Stimulated activated CD8-positive, alpha-beta memory T cell treated with anti-CD3 and anti-CD28 coated beads, Interleukin-12 subunit alpha, Interleukin-12 subunit beta, amount 100 ng/mL, for 24 hours (primary cell): ENCODE measurements around the gene GCNA.

Experiments used
- DNase-seq: peaks from one replicate; pipeline ENCODE4 v3.0.0-alpha.2; 2020; ENCODE audit errors: extremely low read depth

Gene GCNA, protein sequence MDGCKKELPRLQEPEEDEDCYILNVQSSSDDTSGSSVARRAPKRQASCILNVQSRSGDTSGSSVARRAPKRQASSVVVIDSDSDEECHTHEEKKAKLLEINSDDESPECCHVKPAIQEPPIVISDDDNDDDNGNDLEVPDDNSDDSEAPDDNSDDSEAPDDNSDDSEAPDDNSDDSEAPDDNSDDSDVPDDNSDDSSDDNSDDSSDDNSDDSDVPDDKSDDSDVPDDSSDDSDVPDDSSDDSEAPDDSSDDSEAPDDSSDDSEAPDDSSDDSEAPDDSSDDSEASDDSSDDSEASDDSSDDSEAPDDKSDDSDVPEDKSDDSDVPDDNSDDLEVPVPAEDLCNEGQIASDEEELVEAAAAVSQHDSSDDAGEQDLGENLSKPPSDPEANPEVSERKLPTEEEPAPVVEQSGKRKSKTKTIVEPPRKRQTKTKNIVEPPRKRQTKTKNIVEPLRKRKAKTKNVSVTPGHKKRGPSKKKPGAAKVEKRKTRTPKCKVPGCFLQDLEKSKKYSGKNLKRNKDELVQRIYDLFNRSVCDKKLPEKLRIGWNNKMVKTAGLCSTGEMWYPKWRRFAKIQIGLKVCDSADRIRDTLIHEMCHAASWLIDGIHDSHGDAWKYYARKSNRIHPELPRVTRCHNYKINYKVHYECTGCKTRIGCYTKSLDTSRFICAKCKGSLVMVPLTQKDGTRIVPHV

DNA sequence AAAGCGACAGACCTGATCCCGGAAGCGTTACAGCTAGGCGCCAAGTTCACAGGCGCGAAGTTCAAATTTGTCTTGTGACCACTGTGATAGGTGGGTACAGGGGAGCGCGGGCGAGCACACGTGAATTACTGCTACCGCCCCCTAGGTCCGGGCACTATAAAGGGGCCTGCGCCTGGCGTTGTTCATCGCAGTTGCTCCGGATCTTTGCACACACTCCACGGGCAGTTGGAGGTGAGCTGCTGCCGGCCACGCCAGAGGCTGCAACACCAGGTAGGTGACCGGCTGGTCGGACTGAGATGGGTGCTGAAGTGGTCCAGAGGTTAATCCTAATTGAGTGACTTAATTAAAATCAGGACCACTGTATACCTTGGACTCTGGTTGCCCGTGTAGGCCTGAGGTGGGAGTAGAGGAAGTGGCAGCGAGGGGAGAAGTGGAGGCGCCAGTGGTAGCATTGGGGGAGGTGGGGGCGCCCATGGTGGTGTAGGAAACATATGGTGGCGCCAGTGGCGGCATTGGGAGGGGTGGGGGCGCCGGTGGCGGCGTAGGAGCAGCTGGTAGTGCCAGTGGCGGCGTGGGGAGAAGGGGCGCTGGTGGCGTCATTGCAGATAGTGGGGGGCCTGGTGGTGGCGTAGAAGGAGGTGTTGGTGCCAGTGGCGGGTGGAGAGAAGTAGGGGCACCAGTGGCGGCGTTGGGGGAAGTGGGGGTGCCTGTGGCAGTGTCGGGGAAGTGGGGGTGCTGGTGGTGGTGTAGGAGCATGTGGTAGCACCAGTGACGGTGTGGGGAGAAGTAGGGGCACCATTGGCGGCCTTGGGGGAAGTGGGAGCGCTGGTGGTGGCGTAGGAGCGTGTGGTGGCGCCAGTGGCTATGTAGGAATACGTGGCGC is at the start of gene GCNA:
Gene GCNA, plus strand, starts transcription at position 185 of the 883 bp plus-strand sequence. CDS start 2,385 bp downstream, outside the sequence.
- no peak for DNase-seq

DNA sequence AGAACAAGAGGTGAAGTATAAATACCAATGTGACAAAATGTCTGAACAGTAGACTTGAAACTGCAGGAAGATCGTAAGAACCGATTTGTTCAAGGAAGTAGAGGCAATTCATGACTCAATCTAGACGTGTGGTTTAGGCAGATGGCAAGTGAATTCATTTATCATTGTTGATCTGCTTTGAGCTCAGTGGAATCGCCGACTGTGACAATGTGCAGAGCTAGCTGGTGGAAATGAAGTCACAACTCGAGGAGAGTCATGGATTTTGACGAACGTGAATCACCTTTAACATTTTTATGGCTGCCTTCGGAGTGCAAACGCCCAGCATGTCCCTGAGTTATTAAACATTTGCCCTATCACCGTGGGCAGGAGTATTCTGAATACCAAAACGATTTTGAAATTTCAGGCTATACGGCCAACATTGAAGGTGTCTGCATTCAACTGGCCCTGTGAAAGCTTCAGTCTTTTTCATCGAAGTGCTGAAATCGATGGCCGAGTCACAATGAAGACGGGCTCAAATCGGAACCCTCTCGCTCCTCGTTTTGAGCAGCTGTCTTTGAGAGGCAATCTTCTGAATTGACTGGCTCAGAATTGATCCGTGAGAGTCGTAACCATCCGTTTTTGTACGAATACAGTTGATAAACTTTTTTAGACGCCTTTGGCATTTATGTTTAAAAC is 46.0 kb upstream of the GCNA start:
- DNase-seq, result no peak

DNA sequence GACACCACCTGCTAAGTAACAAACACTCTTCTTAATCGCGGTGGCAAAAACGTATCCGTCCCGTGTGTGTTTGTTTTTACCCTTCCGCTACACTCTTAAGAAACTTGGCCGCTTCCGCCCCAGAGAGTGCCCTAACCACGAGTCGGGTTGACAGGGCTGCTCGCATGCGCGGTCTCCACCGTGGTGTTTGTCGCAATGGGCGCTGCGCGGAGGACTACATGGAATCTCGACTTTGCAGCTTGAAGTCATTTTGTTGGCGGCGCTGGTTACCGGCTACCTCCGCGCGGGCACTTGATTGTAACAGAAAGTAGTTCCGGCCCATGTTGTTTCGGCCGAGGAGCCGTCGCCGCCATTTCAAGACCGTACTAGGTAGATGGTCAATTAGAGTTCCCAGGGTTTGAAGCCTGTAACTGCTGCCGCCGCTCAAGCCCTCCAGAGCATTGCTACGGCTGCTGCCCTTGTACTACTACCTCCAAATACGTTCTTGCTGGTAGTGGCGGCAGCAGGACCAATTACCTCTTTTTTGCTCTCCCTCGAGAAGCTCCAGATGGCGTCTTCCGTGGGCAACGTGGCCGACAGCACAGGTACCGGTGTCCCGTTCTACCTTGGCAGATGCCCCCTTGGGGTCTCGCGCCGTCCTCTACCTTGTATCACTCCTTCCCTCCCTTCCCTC is 45.3 kb upstream of the GCNA start, which contains the start of gene OGT:
Gene OGT, plus strand, starts transcription at position 352 of the 673 bp plus-strand sequence. Its CDS starts 196 bp downstream, at position 548.
- peak; percentile 78 for DNase-seq

DNA sequence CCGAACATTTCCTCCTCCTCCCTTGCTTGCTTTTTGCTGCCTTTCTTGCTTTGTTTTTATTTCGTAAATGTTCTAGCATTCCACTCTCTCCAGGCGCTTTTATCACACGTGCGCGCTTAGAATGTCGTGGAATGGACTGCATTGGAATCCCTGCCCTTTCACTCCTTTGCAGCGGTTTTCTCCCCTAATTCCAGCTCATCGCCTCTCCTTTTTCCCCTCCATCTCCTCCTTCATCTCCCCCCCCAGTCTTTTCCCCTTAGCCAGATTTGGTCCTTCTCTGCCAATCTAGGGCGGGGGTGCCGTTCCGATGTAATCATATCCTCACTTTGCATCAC is 44.8 kb upstream of the GCNA start:
- no peak for DNase-seq

DNA sequence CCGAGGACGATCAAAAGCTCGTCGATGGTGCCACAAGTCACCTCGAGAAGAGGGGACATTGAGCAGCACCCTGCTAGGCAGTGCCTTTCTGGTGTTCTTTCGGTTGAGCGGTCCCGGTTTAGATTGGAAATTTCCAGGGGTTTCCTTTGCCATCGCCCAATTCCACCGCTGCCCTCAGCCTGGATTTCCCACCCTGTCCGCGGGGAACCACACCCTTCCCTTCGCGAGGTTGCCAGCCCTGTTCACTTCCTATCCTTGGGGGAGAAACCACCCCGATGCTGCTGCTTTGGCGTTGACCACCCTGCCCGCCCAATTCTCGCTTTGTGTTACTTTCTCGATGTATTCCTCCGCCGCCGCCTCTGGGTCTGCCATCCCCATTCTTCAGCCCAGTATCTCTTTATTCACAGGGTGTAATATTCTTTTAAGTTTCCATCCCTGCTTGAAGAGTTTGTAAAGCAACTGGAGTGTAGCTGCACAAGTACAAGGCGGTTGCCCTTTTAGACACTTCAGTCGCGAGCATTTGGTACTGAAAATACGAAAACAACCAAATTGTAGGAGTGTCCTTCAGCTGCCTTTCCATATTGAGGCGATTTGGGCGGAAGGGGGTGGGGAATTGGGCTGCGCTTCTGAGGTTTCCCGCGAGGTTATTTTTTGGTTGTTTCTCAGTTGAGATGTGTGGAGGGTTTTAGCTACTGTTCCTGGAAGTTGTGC is 44.2 kb upstream of the GCNA start:
- DNase-seq, result no peak

DNA sequence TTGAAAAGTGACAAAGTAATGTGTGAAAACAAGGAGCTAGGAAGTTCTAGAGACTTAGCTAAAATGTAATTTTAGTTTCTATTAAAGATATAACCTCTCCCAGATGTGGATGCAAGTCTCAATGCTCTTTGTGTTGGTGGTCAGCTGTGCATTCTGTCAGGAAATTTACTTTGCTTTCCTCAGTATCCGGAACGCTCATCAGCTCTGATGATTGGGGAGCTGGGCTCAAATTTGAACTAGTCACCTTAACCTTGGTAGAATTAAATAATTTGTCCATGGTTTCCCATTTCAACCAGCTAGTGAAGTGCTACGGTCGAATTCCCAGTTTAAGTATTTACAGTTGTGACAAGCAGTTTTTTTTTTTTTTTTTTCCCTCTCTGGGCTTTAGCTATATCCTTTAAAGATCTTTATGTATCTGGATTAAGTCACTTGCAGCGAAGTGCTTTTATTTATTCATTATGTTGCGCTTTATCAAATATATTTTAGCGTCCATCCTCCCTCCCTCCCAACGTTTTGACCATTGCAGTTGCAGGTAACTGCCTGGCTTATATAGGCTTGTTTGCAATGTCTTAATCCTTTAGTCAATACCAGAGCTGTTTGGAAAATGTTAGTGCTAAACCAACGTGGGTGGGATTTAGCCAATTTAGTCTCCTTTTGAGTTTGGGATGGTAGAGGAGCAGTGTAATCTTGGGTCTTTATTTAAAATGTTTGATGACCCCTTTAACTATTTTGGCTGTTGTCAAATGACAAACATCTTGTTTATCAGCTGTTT is 43.3 kb upstream of the GCNA start:
- no peak for DNase-seq

DNA sequence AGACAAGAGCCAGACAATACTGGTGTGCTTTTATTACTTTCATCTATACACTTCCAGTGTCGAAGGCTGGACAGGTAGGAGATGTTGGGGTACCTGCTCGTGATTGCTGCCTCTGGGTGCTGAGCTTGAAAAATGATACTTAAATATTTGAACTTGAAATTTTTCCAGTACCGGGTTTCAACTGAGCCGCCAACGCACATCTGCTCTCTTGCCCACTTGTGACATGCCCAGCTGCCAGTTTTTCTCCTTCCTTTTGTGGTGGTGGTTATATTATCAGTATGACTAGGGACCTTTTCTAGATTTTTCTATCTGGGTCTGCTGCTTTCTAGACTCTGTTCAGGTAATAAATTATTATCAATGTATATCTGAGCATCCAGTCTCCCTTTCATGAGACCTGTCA is 42.0 kb upstream of the GCNA start:
- no peak for DNase-seq

DNA sequence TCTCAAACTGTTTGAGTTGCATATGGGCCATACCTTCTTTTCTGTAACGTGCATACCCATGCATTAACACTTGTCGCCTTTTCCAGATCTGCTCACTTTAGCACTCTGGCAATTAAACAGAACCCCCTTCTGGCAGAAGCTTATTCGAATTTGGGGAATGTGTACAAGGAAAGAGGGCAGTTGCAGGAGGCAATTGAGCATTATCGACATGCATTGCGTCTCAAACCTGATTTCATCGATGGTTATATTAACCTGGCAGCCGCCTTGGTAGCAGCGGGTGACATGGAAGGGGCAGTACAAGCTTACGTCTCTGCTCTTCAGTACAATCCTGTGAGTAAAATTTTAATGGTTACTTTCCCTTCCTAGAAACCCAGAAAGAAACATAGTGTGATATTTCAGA is 40.5 kb upstream of the GCNA start:
- DNase-seq, result no peak

DNA sequence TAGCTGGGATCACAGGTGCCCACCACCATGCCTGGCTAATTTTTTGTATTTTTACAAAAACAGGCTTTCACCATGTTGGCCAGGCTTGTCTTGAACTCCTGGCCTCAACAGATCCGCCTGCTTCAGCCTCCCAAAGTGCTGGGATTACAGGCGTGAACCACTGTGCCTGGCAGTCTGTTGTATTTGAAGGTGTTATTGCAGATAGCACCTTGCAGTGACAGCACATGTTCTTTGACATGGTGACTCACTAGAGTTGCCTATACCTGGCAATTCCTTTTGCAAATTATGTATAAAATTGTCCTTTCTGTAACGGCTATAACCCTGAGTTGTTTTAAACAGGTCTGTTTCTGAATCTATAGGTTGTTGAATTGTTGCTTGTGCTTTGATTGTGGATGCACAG is 37.4 kb upstream of the GCNA start:
- DNase-seq, result no peak

DNA sequence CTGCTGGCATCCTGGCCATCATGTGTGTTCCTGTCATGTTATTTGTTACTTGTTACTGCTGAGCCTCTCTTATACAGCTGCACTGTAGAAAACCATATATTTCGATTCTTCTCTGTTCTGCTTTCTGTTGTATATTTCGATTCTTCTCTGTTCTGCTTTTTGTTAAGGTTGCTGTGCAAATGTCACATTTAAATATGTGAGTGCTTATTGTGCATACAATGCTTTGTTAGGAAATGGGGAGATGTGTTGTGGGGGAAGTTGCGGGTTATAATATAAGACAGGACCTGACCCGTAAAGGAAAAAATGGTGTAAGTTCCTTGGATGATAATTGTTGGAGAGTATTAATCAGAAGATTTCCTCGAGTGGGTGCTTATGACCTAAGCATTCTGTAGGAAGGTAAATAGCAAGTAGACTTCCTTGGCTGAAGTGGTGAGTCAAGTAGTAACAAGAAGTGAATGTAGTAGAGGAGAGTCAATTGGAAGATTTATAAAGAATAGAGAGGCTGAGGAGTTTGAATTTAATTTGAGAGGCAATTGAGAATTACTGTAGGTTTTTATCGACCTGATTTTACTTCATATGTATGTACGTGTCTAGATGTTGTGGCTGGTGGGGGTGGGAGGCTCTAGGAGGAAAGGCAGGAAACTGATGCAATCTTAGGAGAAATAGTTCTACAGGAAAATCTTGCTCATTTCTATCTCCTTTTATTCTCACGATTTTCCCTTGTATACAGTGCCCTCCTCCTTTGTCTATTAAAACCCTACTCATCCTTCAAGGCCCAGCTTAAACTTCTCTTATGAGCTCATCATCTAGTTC is 36.8 kb upstream of the GCNA start:
- DNase-seq, result no peak

DNA sequence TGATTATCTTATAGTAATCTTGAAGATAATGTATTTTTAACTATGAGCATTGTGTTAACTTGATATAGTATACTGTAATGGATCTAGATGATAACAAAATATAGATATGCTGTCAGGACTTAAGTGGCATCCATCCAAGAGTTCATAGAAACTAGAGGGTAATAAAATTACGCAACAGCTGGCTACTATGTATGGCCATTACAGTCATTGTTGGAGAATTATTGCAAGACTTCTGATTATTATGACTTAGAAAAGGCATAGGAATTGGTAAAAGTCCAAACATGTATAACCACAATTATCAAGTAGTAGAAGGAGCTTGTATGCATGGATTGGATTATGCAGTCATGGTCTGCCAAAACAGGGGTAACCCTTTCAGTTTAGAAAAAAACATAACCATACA is 35.8 kb upstream of the GCNA start:
- no peak for DNase-seq

DNA sequence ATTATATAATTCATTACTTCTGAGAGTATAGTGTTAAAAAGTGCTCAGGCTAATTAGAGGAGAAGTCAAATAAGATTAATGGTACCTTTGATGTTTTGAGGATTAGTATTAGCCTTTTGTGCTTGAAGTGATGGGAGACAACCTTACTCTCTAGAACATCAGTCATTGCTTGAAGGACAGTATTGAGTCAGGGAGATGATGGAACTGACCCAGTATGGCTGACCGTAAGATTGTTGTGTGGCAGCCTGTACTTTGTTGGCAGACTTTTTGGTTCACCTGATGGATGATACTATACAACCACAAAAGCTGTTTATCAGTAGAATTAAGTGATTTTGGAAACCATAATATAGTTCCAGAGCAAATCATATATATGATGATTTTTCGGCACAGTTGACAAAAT is 35.4 kb upstream of the GCNA start:
- DNase-seq, result no peak

DNA sequence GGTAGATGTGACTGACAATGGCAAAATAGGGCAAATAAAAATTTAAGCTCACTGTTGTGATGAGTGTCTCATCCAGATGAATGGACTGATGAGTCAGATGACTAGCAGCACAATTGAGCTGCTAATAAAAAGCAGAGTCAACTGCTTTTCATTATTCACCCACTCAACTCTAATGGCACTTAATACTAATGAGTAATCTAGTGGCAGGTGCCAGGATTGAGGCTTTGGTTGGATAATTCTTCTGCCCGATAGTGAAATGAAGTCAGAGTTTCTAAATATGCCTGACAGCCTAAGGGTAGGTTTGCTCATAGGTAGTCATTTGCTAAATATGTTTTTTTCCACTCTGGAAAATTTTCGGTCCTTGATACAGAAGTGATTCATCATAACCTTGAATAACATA is 34.9 kb upstream of the GCNA start:
- DNase-seq, result no peak

DNA sequence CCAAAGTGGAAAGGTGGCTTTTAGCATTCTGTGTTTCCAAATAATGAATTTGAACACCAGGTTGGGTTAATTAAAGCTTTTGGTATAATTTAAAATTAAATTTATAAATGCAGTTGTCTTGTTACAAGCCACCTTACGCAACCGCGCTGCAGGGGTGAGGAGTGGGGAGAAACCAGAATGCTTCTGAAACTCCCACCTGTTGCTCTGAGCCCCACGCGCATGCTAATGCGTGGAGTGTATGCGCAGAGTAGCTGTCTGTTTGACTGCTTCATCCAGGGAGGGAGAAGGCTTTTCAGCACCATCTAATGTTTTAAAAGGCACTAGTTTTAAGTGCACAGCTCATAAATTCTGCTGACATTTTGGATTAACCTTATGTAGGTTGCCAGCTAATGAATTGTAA is 32.9 kb upstream of the GCNA start:
- no peak for DNase-seq

DNA sequence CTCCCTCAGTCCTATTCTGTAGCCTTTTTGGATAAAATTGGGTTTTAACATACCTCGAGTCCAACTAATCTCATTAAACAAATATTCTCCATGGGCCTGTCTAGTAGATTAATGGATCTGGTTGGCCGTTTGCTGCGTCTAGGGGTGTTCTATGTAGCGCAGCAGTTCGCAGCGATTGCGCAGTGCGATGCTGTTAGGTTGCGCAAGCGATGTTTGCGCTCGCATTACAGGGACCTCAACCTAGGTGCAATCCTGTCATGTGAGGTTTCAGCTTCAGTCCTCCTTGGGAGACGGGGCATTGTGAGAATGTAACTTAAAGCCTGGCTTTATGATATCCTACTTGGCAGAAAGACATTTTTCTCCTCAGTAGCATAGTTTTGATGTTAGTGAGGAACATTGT is 31.4 kb upstream of the GCNA start:
- DNase-seq, result no peak

DNA sequence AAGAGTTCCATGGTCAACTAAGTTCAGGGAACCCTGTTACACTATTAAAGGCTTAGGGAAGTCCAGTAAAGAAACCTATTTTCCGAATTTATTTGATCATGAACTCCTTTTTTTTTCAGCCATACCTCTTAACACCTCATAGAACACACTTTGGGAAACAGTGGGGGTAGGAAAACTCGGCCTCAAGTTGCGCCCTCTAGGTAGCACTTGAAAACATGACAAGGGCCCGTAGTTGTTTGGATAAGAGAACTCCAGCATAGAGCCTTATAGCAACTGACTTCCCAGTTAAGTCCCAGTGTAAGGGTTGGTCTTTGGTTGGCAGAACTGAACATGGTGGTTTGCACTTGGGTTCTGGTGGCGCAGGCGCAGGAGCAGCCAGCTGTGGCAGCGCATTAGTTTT is 30.9 kb upstream of the GCNA start:
- no peak for DNase-seq

DNA sequence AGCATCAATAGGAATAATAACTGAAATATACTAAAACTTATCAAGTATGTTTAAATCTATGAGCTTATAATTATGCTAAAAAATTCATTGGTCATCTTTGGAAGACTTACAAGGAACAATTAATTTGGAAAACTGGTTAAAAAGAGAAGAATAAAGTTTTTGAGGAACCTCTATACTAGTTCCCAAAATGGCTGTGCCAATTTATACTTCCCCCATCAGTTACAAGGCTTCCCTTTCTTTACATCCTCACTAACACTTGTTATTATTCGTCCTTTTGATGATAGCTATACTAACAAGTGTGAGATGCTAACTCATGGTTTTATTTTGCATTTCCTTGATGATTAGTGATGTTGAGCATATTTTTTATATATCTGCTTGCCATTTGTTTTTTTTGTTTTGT is 28.3 kb upstream of the GCNA start:
- DNase-seq, result no peak

DNA sequence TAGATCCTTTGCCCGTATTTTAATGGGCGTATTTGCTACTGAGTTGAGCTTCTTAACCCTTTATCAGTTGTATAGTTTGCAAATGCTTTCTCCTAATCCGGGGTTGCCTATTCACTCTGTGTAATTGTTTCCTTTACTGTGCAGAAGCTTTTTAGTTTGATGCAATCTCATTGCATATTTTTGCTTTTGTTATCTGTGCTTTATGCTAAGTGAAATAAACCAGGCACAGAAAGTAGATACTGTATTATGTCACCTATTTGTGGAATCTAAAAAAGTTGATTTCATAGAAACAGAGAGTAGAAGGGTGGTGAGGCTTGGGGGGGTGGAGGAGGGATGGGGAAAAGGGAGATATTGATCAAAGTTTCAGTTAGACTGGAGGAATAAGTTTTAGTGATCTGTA is 27.7 kb upstream of the GCNA start:
- DNase-seq, result no peak

DNA sequence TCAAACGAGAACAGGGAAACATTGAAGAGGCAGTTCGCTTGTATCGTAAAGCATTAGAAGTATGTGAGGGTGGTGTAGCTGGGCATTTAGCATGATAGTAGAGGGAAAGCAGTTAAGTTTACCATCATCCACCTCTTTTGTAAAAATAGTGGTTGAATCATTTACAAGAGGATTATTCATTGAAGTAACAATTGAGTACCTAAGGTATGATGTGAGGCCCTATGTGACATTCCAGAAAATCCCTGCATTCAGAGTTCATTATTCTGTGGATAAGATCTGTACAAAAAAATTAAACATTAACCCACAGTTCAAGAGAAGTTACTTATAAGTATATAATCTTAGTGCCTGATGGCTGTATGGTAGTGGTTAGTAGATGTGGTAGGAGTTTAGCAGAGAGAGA is 22.2 kb upstream of the GCNA start:
- DNase-seq, result no peak
